PC-9 (cell line): ENCODE results near the gene ZWILCH. TPM values are rescaled to one million over a fixed set of nuclear protein-coding genes. Genes with fewer than 3 reads are reported as not detected.
A peak's percentile ranks its signal among the peaks of the same experiment; 100 is the strongest.

Experiments used
- BruUV-seq: library from RNA; stranded (reverse); fragments of 400-500 nt; replicated peaks from 2 replicates; lab custom pipeline; 2021; lab: Mats Ljungman, UMichigan
- CTCF ChIA-PET: fragments of 300-600 bp; sonication (Branson Sonifier 250); formaldehyde crosslinking; loops from one replicate; lab custom pipeline; 2022; ENCODE audit warnings: antibody characterized with exemption; lab: Charles Lee
- POLR2A ChIA-PET: fragments of 300-600 bp; sonication (Branson Sonifier 250); formaldehyde crosslinking; loops from one replicate; lab custom pipeline; 2022; ENCODE audit warnings: antibody characterized with exemption; ENCODE audit not compliant: unreplicated experiment; lab: Charles Lee
- DNase-seq, 2 experiments: peaks; one replicate each; pipeline versions ENCODE4 v3.0.0 to v3.0.0-alpha.2; 2015 to 2022; ENCODE audit warnings: mixed read lengths in 1 of 2
- H2AFZ ChIP-seq: fragments of 200-600 bp; sonication (generic); 2 replicates; pipeline ENCODE4 v1.8.1; 2017; ENCODE audit warnings: antibody characterized with exemption
- H3F3A ChIP-seq: fragments of 200-600 bp; sonication (generic); 2 replicates; pipeline ENCODE4 v1.8.1; 2017; ENCODE audit warnings: antibody characterized with exemption, mild to moderate bottlenecking, low read depth; ENCODE audit not compliant: insufficient read depth
- H3K27ac ChIP-seq: fragments of 200-600 bp; sonication (generic); 2 replicates; pipeline ENCODE4 v1.6.1; 2016; ENCODE audit warnings: mixed run types
- H3K27me3 ChIP-seq: fragments of 200-600 bp; sonication (generic); 2 replicates; pipeline ENCODE4 v1.6.1; 2016; ENCODE audit warnings: low read depth, mixed run types; ENCODE audit not compliant: insufficient read depth
- H3K36me3 ChIP-seq: fragments of 200-600 bp; sonication (generic); 2 replicates; pipeline ENCODE4 v1.6.1; 2016; ENCODE audit warnings: low read depth, mixed run types
- H3K4me1 ChIP-seq: fragments of 200-600 bp; sonication (generic); replicated peaks from 2 replicates; pipeline ENCODE4 v1.6.1; 2016; ENCODE audit warnings: mixed run types; ENCODE audit not compliant: insufficient read depth
- H3K4me2 ChIP-seq: fragments of 200-600 bp; sonication (generic); 2 replicates; pipeline ENCODE4 v1.6.1; 2017; ENCODE audit warnings: mixed run types
- H3K4me3 ChIP-seq: fragments of 200-600 bp; sonication (generic); 2 replicates; pipeline ENCODE4 v1.6.1; 2016; ENCODE audit warnings: mixed run types
- H3K79me2 ChIP-seq: fragments of 200-600 bp; sonication (generic); 2 replicates; pipeline ENCODE4 v1.6.1; 2017; ENCODE audit warnings: low read depth, mixed run types
- H3K9me2 ChIP-seq: fragments of 200-600 bp; sonication (generic); 2 replicates; pipeline ENCODE4 v1.8.1; 2017; ENCODE audit warnings: mild to moderate bottlenecking; ENCODE audit not compliant: insufficient read depth
- H3K9me3 ChIP-seq: fragments of 200-600 bp; sonication (generic); 2 replicates; pipeline ENCODE4 v1.8.1; 2016; ENCODE audit warnings: low read depth; ENCODE audit not compliant: insufficient read depth
- H4K20me1 ChIP-seq: fragments of 200-600 bp; sonication (generic); 2 replicates; pipeline ENCODE4 v1.8.1; 2017; ENCODE audit not compliant: insufficient read depth
- EZH2 ChIP-seq: fragments of 200-600 bp; sonication (generic); IDR thresholded peaks from 2 replicates; pipeline ENCODE4 v1.8.0; 2017; ENCODE audit warnings: antibody characterized with exemption, low read depth
- intact Hi-C: fragments of 100-400 bp; cut with micrococcal nuclease; formaldehyde crosslinking; loops from one replicate; pipeline ENCODE4 v1.10.0; 2022; ENCODE audit not compliant: unreplicated experiment
- total RNA-seq: library from RNA; stranded (reverse); gene quantifications from 2 replicates; pipeline ENCODE4 v1.2.3, GENCODE V29; 2021
- TF ChIP-seq, protein P1 (sequence below): fragments of 200-600 bp; sonication (generic); conservative IDR thresholded peaks from 2 replicates; pipeline ENCODE4 v1.6.1; 2017; ENCODE audit warnings: mixed run types, antibody characterized with exemption, mild to moderate bottlenecking, moderate library complexity

The ZWILCH gene
- total RNA-seq, 1 experiment from 2014 or later = 26.3 TPM

DNA sequence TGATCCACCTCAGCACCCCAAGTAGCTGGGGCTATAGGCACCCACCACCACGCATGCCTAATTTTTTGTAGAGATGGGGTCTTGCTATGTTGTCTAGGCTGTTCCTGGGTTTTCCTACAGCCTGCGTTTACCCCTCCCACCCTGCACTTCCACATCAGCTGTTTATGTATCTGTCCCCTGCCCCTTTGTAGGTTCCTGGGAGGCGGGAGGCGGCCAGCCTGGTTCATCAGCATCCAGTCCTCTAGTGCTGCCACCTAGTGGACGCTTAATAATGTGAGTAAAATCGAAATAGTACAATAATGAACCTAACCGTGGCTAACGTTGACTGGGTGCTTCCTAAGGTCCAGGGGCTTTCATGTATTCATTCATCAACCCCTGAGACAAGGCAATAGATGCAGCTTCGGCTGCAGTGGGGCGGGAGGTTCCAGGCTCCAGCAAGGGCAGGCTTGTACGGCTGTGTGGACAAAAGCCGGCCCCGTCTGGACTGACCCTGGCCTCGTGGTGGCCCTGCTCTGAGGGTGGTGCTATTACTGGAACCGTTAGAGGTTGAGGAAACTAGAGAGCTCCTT, 61.9 kb downstream of the ZWILCH start:
- Histone ChIP-seq H3K9me2 (no peaks in the 10 kb centered on the region), H3K27ac (no peak overlapping the region), H2AFZ (no peak overlapping the region), H3K9me3 (no peaks in the 10 kb centered on the region), H3K4me3 (no peak overlapping the region), H3F3A (no peaks in the 10 kb centered on the region), H3K79me2 (no peaks in the 10 kb centered on the region), H3K4me2 (peak overlapping the region; percentile 21; the same call in 1 of the 2 replicates), H4K20me1 (no peaks in the 10 kb centered on the region), H3K4me1 (no peaks in the 10 kb centered on the region), H3K27me3 (no peaks in the 10 kb centered on the region), H3K36me3 (no peaks in the 10 kb centered on the region)
- POLR2A ChIA-PET = no interaction called here
- BruUV-seq = no TSS peak
- CTCF ChIA-PET = interaction anchor here (0.6 kb wide), 2 partner anchors 275 to 840 kb away, joined by 3 to 5 read pairs; no protein-coding TSS in a partner anchor
- TF ChIP-seq, protein P1, sequence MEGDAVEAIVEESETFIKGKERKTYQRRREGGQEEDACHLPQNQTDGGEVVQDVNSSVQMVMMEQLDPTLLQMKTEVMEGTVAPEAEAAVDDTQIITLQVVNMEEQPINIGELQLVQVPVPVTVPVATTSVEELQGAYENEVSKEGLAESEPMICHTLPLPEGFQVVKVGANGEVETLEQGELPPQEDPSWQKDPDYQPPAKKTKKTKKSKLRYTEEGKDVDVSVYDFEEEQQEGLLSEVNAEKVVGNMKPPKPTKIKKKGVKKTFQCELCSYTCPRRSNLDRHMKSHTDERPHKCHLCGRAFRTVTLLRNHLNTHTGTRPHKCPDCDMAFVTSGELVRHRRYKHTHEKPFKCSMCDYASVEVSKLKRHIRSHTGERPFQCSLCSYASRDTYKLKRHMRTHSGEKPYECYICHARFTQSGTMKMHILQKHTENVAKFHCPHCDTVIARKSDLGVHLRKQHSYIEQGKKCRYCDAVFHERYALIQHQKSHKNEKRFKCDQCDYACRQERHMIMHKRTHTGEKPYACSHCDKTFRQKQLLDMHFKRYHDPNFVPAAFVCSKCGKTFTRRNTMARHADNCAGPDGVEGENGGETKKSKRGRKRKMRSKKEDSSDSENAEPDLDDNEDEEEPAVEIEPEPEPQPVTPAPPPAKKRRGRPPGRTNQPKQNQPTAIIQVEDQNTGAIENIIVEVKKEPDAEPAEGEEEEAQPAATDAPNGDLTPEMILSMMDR = peak; percentile 78
- no peak for TF ChIP-seq EZH2
- peak; percentile 37 to 43 for DNase-seq
- intact Hi-C loops = no loop called here

DNA sequence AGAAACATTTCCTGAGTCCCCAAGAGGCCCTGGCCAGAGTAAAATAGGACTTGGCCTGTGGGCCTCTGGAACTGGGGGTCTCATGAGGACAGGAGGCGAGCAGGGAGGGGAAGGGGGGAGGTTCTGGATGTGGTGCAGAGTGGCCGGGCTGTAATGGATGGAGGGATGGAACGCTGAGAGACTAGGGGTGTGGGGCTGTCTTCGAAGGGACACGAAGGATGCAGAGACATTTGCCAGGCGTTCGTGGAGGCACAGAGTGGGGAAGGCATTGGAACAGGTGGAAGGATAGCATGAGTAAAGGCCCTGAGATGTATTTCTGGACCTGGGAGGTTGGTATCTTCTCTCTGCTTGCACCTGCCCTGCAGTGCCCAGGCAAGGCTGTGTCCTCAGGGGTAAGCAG, 62.8 kb downstream of the ZWILCH start:
- no TSS peak for BruUV-seq
- Histone ChIP-seq H3K27ac (no peak overlapping the region), H3K4me1 (no peaks in the 10 kb centered on the region), H2AFZ (no peak overlapping the region), H3K9me2 (no peaks in the 10 kb centered on the region), H3F3A (no peaks in the 10 kb centered on the region), H3K4me2 (no peak overlapping the region), H4K20me1 (no peaks in the 10 kb centered on the region), H3K4me3 (no peak overlapping the region), H3K36me3 (no peaks in the 10 kb centered on the region), H3K27me3 (no peaks in the 10 kb centered on the region), H3K79me2 (no peaks in the 10 kb centered on the region), H3K9me3 (no peaks in the 10 kb centered on the region)
- ChIA-PET POLR2A (no interaction called here), CTCF (interaction anchor here (0.6 kb wide), 1 partner anchor 274 kb away, joined by 3 read pairs; no protein-coding TSS in a partner anchor)
- intact Hi-C loops = no loop called here
- TF ChIP-seq, protein P1 = no peak
- no peak for TF ChIP-seq EZH2
- no peak for DNase-seq

DNA sequence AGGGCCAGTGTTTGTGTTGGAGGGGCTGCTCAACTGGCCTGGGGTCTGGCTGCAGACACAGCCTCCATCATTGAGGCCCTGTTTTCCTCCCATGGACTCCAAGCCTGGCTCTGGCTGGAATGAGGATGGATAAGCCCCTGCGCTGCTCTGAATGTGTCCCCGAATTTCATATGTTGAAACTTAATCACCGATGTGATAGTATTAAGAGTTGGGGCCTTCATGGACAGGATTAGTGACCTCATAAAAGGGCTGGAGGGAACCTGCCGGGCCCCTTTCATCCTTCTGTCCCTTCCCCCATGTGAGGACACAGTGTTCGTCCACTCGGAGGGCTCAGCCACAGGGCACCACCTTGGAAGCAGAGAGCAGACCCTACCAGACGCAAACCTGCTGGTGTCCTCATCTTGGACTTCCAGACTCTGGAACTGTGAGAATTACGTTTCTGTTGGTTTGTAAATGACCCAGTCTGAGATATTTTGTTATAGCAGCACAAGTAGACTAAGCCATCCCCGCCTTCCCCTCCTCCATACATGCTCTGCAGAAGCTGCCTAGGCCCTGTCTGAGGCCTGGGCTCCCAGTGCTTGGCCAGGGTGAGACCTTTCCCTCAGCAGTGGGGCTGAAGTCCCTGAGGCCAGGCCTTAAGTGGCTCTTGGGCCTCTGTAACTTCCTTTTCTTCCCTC, 64.5 kb downstream of the ZWILCH start:
- no peaks in the 10 kb centered on the region for H3K4me1 ChIP-seq
- TF ChIP-seq, protein P1 = no peak
- TF ChIP-seq EZH2 = no peak
- no peaks in the 10 kb centered on the region for H4K20me1 ChIP-seq
- intact Hi-C loops = no loop called here
- H3K9me3 ChIP-seq = no peaks in the 10 kb centered on the region
- H3K36me3 ChIP-seq = no peaks in the 10 kb centered on the region
- no peak overlapping the region for H3K27ac ChIP-seq
- CTCF ChIA-PET = no interaction called here
- POLR2A ChIA-PET = no interaction called here
- no TSS peak for BruUV-seq
- no peaks in the 10 kb centered on the region for H3K27me3 ChIP-seq
- DNase-seq = no peak
- no peaks in the 10 kb centered on the region for H3K79me2 ChIP-seq
- H3F3A ChIP-seq = no peaks in the 10 kb centered on the region
- H3K9me2 ChIP-seq = no peaks in the 10 kb centered on the region
- H3K4me2 ChIP-seq = no peak overlapping the region
- no peak overlapping the region for H3K4me3 ChIP-seq
- H2AFZ ChIP-seq = no peak overlapping the region
